ENCODE results near the gene LYRM9. TPM values are rescaled to one million over a fixed set of nuclear protein-coding genes. Genes with fewer than 3 reads are reported as not detected.

LYRM9 gene
- total and polyA plus RNA-seq, 2 of the 8 experiments (the other 6 are each of a cell fraction or from before 2014, with no cell fraction given): 4.3 to 5.2 TPM

DNA sequence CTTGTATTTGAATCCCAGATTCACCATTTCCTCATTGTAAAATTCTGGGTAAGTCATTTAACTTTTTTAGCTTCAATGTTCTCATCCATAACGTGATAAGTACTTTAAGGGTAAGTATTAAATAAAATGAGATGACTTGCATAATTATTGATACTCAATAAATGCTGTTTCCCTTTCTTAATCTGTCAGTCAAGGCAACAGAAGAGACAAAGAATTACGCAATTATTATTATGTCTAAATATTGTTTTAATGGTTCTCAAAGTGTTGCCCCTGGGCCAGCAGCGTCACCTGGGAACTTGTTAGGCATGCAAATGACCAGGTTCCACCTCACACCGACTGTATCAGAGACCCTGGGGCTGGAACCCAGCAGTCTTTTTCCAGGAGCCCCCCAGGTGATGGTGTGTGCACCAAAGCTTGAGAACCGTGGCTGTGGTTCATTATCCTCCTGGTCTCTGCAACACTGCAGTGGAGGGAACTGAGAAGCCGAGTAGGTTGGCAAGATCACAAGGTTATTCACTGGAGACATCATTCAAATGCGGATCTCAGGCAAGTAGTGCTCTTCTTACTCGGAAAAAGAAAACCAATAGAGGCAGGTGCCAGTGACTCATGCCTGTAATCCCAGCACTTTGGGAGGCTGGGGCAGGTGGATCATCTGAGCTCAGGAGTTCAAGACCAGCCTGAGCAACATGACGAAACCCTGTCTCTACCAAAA, 43.5 kb downstream of the LYRM9 start:
- Histone ChIP-seq H3K79me1 (ENCODE audit: low read depth, low read length) (no peaks in the 10 kb centered on the region; the same call in 1 of the 2 replicates), H3K27ac (ENCODE audit: low read depth, low read length) (no peak overlapping the region), H3K36me3 (ENCODE audit: control insufficient read depth in 2 of 4, insufficient read depth in 4 of 4, low read length in 3 of 4) (no peaks in the 10 kb centered on the region), H3K23me2 (ENCODE audit: low read depth, low read length) (no peaks in the 10 kb centered on the region), H3K14ac (ENCODE audit: insufficient read length) (no peak overlapping the region), H2AFZ (ENCODE audit: low read length) (no peak overlapping the region), H3K23ac (ENCODE audit: insufficient read length) (no peak overlapping the region), H4K91ac (replicated peaks; ENCODE audit: insufficient read length, low read length) (no peak overlapping the region), H2BK5ac (ENCODE audit: low read depth, low read length) (no peak overlapping the region), H3K9ac (replicated peaks in 1 of 4; ENCODE audit: extremely low read depth in 1 of 4, low read depth in 3 of 4, low read length in 3 of 4) (no peak overlapping the region), H3K4ac (replicated peaks; ENCODE audit: insufficient read length, low read depth, low read length) (no peak overlapping the region), H3K4me2 (ENCODE audit: insufficient read depth in 1 of 2, low read depth in 2 of 2, low read length in 2 of 2) (no peak overlapping the region), H3K9me3 (ENCODE audit: insufficient read depth in 2 of 2, low read depth in 1 of 2, low read length in 1 of 2) (no peaks in the 10 kb centered on the region), H2BK12ac (ENCODE audit: low read depth, low read length) (no peak overlapping the region), H2AK5ac (ENCODE audit: low read depth, low read length) (no peak overlapping the region), H3K4me3 (ENCODE audit: extremely low read depth in 1 of 4, insufficient read depth in 2 of 4, low read depth in 3 of 4, low read length in 4 of 4) (no peak overlapping the region), H3K56ac (replicated peaks; ENCODE audit: insufficient read length, low read depth, low read length) (no peak overlapping the region), H4K20me1 (replicated peaks in 1 of 2; ENCODE audit: control insufficient read depth in 1 of 2, insufficient read depth in 2 of 2, low read length in 2 of 2) (no peaks in the 10 kb centered on the region), H2BK20ac (ENCODE audit: low read length) (no peak overlapping the region), H2BK15ac (ENCODE audit: low read length) (no peak overlapping the region), H2BK120ac (replicated peaks; ENCODE audit: low read depth, low read length) (no peak overlapping the region), H4K8ac (ENCODE audit: extremely low read depth, insufficient read depth, low read length) (no peak overlapping the region), H3K4me1 (replicated peaks in 1 of 4; ENCODE audit: control insufficient read depth in 3 of 4, insufficient read depth in 4 of 4, low read length in 3 of 4) (peaks cover 0 to 8% (median 0%) of the 10 kb centered on the region in 4 experiments; a peak in 2 of 7 replicates), H3K27me3 (replicated peaks in 1 of 4; ENCODE audit: control insufficient read depth in 3 of 4, extremely low read depth in 1 of 4, insufficient read depth in 3 of 4, low read length in 3 of 4) (no peaks in the 10 kb centered on the region; a peak in 1 of 7 replicates), H3K18ac (ENCODE audit: extremely low read depth, low read length) (no peak overlapping the region), H4K5ac (ENCODE audit: insufficient read length, low read depth, low read length) (no peak overlapping the region), H3K79me2 (ENCODE audit: control insufficient read depth in 1 of 2, insufficient read depth in 2 of 2, low read length in 2 of 2) (no peaks in the 10 kb centered on the region)
- 80% methylated on average over 9 of the region's 9 CpGs; no CpG with 5 or more reads in 1 of the 2 experiments for WGBS, 2 experiments (ENCODE audit: extremely low coverage in 1 of 2, insufficient coverage in 1 of 2, insufficient read length in 1 of 2, insufficient replicate concordance in 2 of 2, low coverage in 1 of 2, low lambda C conversion rate in 2 of 2, missing lambda C conversion rate in 1 of 2)
- ChIA-PET POLR2A (ENCODE audit: partially characterized antibody) (no interaction called here), CTCF (ENCODE audit: partially characterized antibody) (interaction anchor here (0.7 to 5.1 kb wide), 6 partner anchors 9 to 85 kb away, joined by 3 to 32 read pairs (median 4); no protein-coding TSS in a partner anchor)
- DNase-seq (ENCODE audit: low read depth in 1 of 2, low spot score in 2 of 2) (no peak), FAIRE-seq (no peak)
- no peak for TF ChIP-seq CTBP2 (IDR thresholded peaks at IDR 0.05; ENCODE audit: borderline replicate concordance, insufficient read depth, insufficient read length, low read length)
- TF ChIP-seq CEBPB (IDR thresholded peaks at IDR 0.05; ENCODE audit: low read depth, low read length): peak; percentile 47; the same call in 1 of the 2 replicates

Measured in H1 (cell line).